GM19372 (cell line): ENCODE measurements around the gene BRINP3.

Experiments
- ATAC-seq: cut with Tn5 transposase; IDR thresholded peaks from one replicate; pipeline ENCODE4 v1.9.1; 2021; ENCODE audit warnings: mild to moderate bottlenecking, low read depth, moderate library complexity; ENCODE audit not compliant: unreplicated experiment

The BRINP3 gene

GRCh38 chr1:190328361-190328760 is 149.3 kb downstream of the BRINP3 start:
- ATAC-seq = no peak

GRCh38 chr1:190327271-190327670 is 150.4 kb downstream of the BRINP3 start:
- ATAC-seq = no peak

- ATAC-seq = no peak
These were observed 154.1 kb downstream of the BRINP3 start for GRCh38 chr1:190323530-190323929.

- ATAC-seq = no peak
These were observed 155.4 kb downstream of the BRINP3 start for GRCh38 chr1:190322274-190322673.

GRCh38 chr1:190320952-190321351 is 156.7 kb downstream of the BRINP3 start:
- ATAC-seq = no peak

- no peak for ATAC-seq
These were observed 164.9 kb downstream of the BRINP3 start for GRCh38 chr1:190312763-190313162.

GRCh38 chr1:190303501-190303900 is 174.2 kb downstream of the BRINP3 start:
- no peak for ATAC-seq

GRCh38 chr1:190296453-190296852 is 181.2 kb downstream of the BRINP3 start:
- no peak for ATAC-seq

- ATAC-seq = no peak
These were observed 187.8 kb downstream of the BRINP3 start for GRCh38 chr1:190289897-190290296.

GRCh38 chr1:190286111-190286510 is 191.6 kb downstream of the BRINP3 start:
- no peak for ATAC-seq

GRCh38 chr1:190277107-190277506 is 200.6 kb downstream of the BRINP3 start:
- ATAC-seq = no peak

- no peak for ATAC-seq
These were observed 202.9 kb downstream of the BRINP3 start for GRCh38 chr1:190274721-190275120.

GRCh38 chr1:190273161-190273560 is 204.5 kb downstream of the BRINP3 start:
- no peak for ATAC-seq

- ATAC-seq = no peak
These were observed 215.1 kb downstream of the BRINP3 start for GRCh38 chr1:190262538-190262937.

- ATAC-seq = no peak
These were observed 218.2 kb downstream of the BRINP3 start for GRCh38 chr1:190259424-190259823.

- no peak for ATAC-seq
These were observed 219.7 kb downstream of the BRINP3 start for GRCh38 chr1:190258003-190258402.

- no peak for ATAC-seq
These were observed 225.6 kb downstream of the BRINP3 start for GRCh38 chr1:190252046-190252445.

GRCh38 chr1:190250368-190250767 is 227.3 kb downstream of the BRINP3 start:
- ATAC-seq = no peak

GRCh38 chr1:190244406-190244805 is 233.3 kb downstream of the BRINP3 start:
- no peak for ATAC-seq

GRCh38 chr1:190243056-190243455 is 234.6 kb downstream of the BRINP3 start:
- ATAC-seq = no peak

- no peak for ATAC-seq
These were observed 251.7 kb downstream of the BRINP3 start for GRCh38 chr1:190226006-190226405.

GRCh38 chr1:190212450-190212849 is 265.2 kb downstream of the BRINP3 start:
- ATAC-seq = no peak

GRCh38 chr1:190207733-190208132 is 269.9 kb downstream of the BRINP3 start:
- ATAC-seq = no peak
